Naive thymus-derived CD4-positive, alpha-beta T cell (primary cell): Measurements from ENCODE around the gene GPR31. TPM values are rescaled to one million over a fixed set of nuclear protein-coding genes. Genes with fewer than 3 reads are reported as not detected.

Experiments
- ATAC-seq: fragments of 150-1000 bp; cut with Tn5 transposase; 2 replicates; pipeline ENCODE4 v1.10.0; 2021; ENCODE audit warnings: mild to moderate bottlenecking, moderate library complexity
- CTCF ChIA-PET: fragments of 350-600 bp; sonication (Branson Sonifier 250); formaldehyde crosslinking; loops from one replicate; lab custom pipeline; 2021; ENCODE audit warnings: antibody characterized with exemption; lab: Charles Lee
- POLR2A ChIA-PET: fragments of 350-600 bp; sonication (Branson Sonifier 250); formaldehyde crosslinking; loops from one replicate; lab custom pipeline; 2021; ENCODE audit warnings: antibody characterized with exemption, inconsistent platforms; lab: Charles Lee
- DNase-seq, 9 donors: peaks; one replicate each; pipeline versions ENCODE4 v3.0.0 to v3.0.0-alpha.2; 2020 to 2022; ENCODE audit warnings: mixed read lengths in 1 of 9
- H3K27ac ChIP-seq: one replicate; pipeline ENCODE4 v1.7.0; 2013; ENCODE audit warnings: mild to moderate bottlenecking, low read depth, low read length, moderate library complexity
- H3K27me3 ChIP-seq, 2 donors: one replicate each; pipeline ENCODE4 v1.7.0; 2013; ENCODE audit warnings: low read length in 2 of 2, mild to moderate bottlenecking in 2 of 2, moderate library complexity in 2 of 2; ENCODE audit not compliant: control insufficient read depth in 2 of 2, insufficient read depth in 2 of 2
- H3K36me3 ChIP-seq, 3 experiments: 1 replicate in 2 of 3; 2 replicates in 1 of 3; pipeline ENCODE4 v1.7.0; 2013; ENCODE audit warnings: low read length in 3 of 3, mild to moderate bottlenecking in 3 of 3, moderate library complexity in 1 of 3; ENCODE audit not compliant: insufficient read depth in 3 of 3, control insufficient read depth in 2 of 3
- H3K4me1 ChIP-seq, 2 donors: one replicate each; pipeline ENCODE4 v1.7.0; 2013; ENCODE audit warnings: low read length in 2 of 2, mild to moderate bottlenecking in 2 of 2, moderate library complexity in 1 of 2; ENCODE audit not compliant: control insufficient read depth in 2 of 2, insufficient read depth in 2 of 2
- H3K4me3 ChIP-seq: 2 replicates; pipeline ENCODE4 v1.7.0; 2013; ENCODE audit warnings: mild to moderate bottlenecking, low read length
- H3K9me3 ChIP-seq, 3 experiments: 1 replicate in 2 of 3; 2 replicates in 1 of 3; pipeline ENCODE4 v1.7.0; 2013; ENCODE audit warnings: low read length in 3 of 3; ENCODE audit not compliant: control insufficient read depth in 2 of 3
- H3K27ac Mint-ChIP-seq, 9 donors: one replicate each; pipeline ENCODE4 v1.8.0; 2020 to 2022; ENCODE audit warnings: mixed read lengths in 9 of 9, mild to moderate bottlenecking in 8 of 9, moderate library complexity in 5 of 9, inconsistent platforms in 2 of 9
- H3K27me3 Mint-ChIP-seq, 5 donors: one replicate each; pipeline ENCODE4 v1.8.0; 2021 to 2022; ENCODE audit warnings: mixed read lengths in 5 of 5, mild to moderate bottlenecking in 1 of 5
- H3K36me3 Mint-ChIP-seq, 5 donors: one replicate each; pipeline ENCODE4 v1.8.0; 2020 to 2022; ENCODE audit warnings: mixed read lengths in 5 of 5, mild to moderate bottlenecking in 3 of 5, inconsistent platforms in 1 of 5
- H3K4me1 Mint-ChIP-seq, 7 donors: one replicate each; pipeline ENCODE4 v1.8.0; 2020 to 2022; ENCODE audit warnings: mixed read lengths in 7 of 7, mild to moderate bottlenecking in 3 of 7, inconsistent platforms in 1 of 7
- H3K4me3 Mint-ChIP-seq, 10 donors: one replicate each; pipeline ENCODE4 v1.8.0; 2020 to 2022; ENCODE audit warnings: mild to moderate bottlenecking in 10 of 10, mixed read lengths in 10 of 10, moderate library complexity in 6 of 10, inconsistent platforms in 2 of 10
- H3K9me3 Mint-ChIP-seq, 11 donors: one replicate each; pipeline ENCODE4 v1.8.0; 2020 to 2022; ENCODE audit warnings: mixed read lengths in 11 of 11, mild to moderate bottlenecking in 4 of 11, inconsistent platforms in 1 of 11, moderate library complexity in 1 of 11
- intact Hi-C, 2 donors: fragments of 100-400 bp; cut with micrococcal nuclease; formaldehyde crosslinking; loops; one replicate each; pipeline ENCODE4 v1.15.1; 2023
- polyA plus RNA-seq, 2 donors: library from polyadenylated mRNA; unstranded; fragments of 300-500 nt; fragmentation: Illumina TruSeq; gene quantifications; one replicate each; pipeline ENCODE4 v1.2.3, GENCODE V29; 2021
- total RNA-seq, 6 experiments: library from RNA in 5 of 6; stranded (reverse) in 5 of 6; gene quantifications; 1 replicate in 5 of 6; 2 replicates in 1 of 6; pipeline ENCODE4 v1.2.3 and lab custom pipeline; 2021 to 2026

GPR31 gene
- total and polyA plus RNA-seq, 7 experiments from 2014 or later, result not detected

GRCh38 chr6:167148997-167149396 is 8.8 kb downstream of the GPR31 start:
- Mint-ChIP-seq H3K27me3 (peaks cover 0 to 18% (median 6%) of the 10 kb centered on the region in 5 donors), H3K27ac (no peak overlapping the region), H3K4me1 (peaks cover 0 to 6% (median 0%) of the 10 kb centered on the region in 7 donors), H3K4me3 (no peak overlapping the region), H3K9me3 (no peaks in the 10 kb centered on the region), H3K36me3 (no peaks in the 10 kb centered on the region)
- DNase-seq (no peak), ATAC-seq (no peak)
- H3K36me3 ChIP-seq, result no peaks in the 10 kb centered on the region
- intact Hi-C loops, result no loop called here
- no peak overlapping the region for H3K4me3 ChIP-seq
- H3K27me3 ChIP-seq, result no peaks in the 10 kb centered on the region
- no peaks in the 10 kb centered on the region for H3K9me3 ChIP-seq
- POLR2A ChIA-PET, result no interaction called here
- no peak overlapping the region for H3K27ac ChIP-seq
- peaks cover 0 to 3% of the 10 kb centered on the region in 2 donors for H3K4me1 ChIP-seq
- CTCF ChIA-PET, result no interaction called here

- intact Hi-C loops, result no loop called here
- H3K27ac Mint-ChIP-seq, result no peak overlapping the region
- H3K27me3 ChIP-seq, result no peaks in the 10 kb centered on the region
- H3K27ac ChIP-seq, result no peak overlapping the region
- H3K4me1 ChIP-seq, result peaks cover 0 to 3% of the 10 kb centered on the region in 2 donors
- POLR2A ChIA-PET, result no interaction called here
- H3K4me3 Mint-ChIP-seq, result no peak overlapping the region
- ATAC-seq (no peak), DNase-seq (no peak)
- CTCF ChIA-PET, result interaction anchor here (1.4 kb wide), 1 partner anchor 373 kb away, joined by 3 read pairs; no protein-coding TSS in a partner anchor
- no peaks in the 10 kb centered on the region for H3K9me3 Mint-ChIP-seq
- no peak overlapping the region for H3K4me3 ChIP-seq
- no peaks in the 10 kb centered on the region for H3K36me3 ChIP-seq
- no peaks in the 10 kb centered on the region for H3K9me3 ChIP-seq
- no peaks in the 10 kb centered on the region for H3K36me3 Mint-ChIP-seq
- H3K27me3 Mint-ChIP-seq, result peaks cover 0 to 21% (median 6%) of the 10 kb centered on the region in 5 donors
- H3K4me1 Mint-ChIP-seq, result peaks cover 0 to 6% (median 0%) of the 10 kb centered on the region in 7 donors
Measured at GRCh38 chr6:167148021-167148420, 9.8 kb downstream of the GPR31 start.

GRCh38 chr6:167146977-167147376 is 10.8 kb downstream of the GPR31 start:
- Mint-ChIP-seq H3K4me3 (peak overlapping the region in 6 of 10 donors; percentile 1 to 59 (median 38)), H3K4me1 (peaks cover 0 to 6% (median 3%) of the 10 kb centered on the region in 7 donors), H3K36me3 (no peaks in the 10 kb centered on the region), H3K27ac (no peak overlapping the region), H3K9me3 (no peaks in the 10 kb centered on the region), H3K27me3 (peaks cover 0 to 21% (median 3%) of the 10 kb centered on the region in 5 donors)
- Histone ChIP-seq H3K9me3 (no peaks in the 10 kb centered on the region), H3K4me1 (peaks cover 3 to 4% of the 10 kb centered on the region in 2 donors), H3K27me3 (no peaks in the 10 kb centered on the region), H3K4me3 (no peak overlapping the region), H3K36me3 (no peaks in the 10 kb centered on the region), H3K27ac (no peak overlapping the region)
- intact Hi-C loops, result no loop called here
- POLR2A ChIA-PET, result no interaction called here
- CTCF ChIA-PET, result interaction anchor here (1.4 kb wide), 1 partner anchor 372 kb away, joined by 3 read pairs; no protein-coding TSS in a partner anchor
- ATAC-seq, result no peak
- no peak for DNase-seq

GRCh38 chr6:167146135-167146534 is 11.6 kb downstream of the GPR31 start:
- peaks cover 0 to 6% (median 3%) of the 10 kb centered on the region in 7 donors for H3K4me1 Mint-ChIP-seq
- POLR2A ChIA-PET, result no interaction called here
- CTCF ChIA-PET, result interaction anchor here (1.2 kb wide), 1 partner anchor 370 kb away, joined by 3 read pairs; no protein-coding TSS in a partner anchor
- H3K36me3 Mint-ChIP-seq, result no peaks in the 10 kb centered on the region
- peaks cover 0 to 21% (median 3%) of the 10 kb centered on the region in 5 donors for H3K27me3 Mint-ChIP-seq
- peaks cover 1 to 4% of the 10 kb centered on the region in 2 donors for H3K4me1 ChIP-seq
- intact Hi-C loops, result no loop called here
- H3K36me3 ChIP-seq, result no peaks in the 10 kb centered on the region
- H3K27ac ChIP-seq, result no peak overlapping the region
- ATAC-seq (no peak), DNase-seq (no peak)
- H3K9me3 Mint-ChIP-seq, result no peaks in the 10 kb centered on the region
- H3K4me3 ChIP-seq, result no peak overlapping the region
- H3K27me3 ChIP-seq, result no peaks in the 10 kb centered on the region
- peak overlapping the region in 2 of 10 donors; percentile 22 to 56 for H3K4me3 Mint-ChIP-seq
- H3K9me3 ChIP-seq, result no peaks in the 10 kb centered on the region
- H3K27ac Mint-ChIP-seq, result no peak overlapping the region

GRCh38 chr6:167145461-167145860 is 12.3 kb downstream of the GPR31 start:
- CTCF ChIA-PET, result interaction anchor here (1.2 kb wide), 1 partner anchor 370 kb away, joined by 3 read pairs; no protein-coding TSS in a partner anchor

GRCh38 chr6:167143041-167143440 is 14.7 kb downstream of the GPR31 start:
- ChIA-PET CTCF (interaction anchor here (0.5 to 2.8 kb wide), 5 partner anchors 48 to 358 kb away, joined by 3 to 16 read pairs (median 3); no protein-coding TSS in a partner anchor), POLR2A (no interaction called here)
- Mint-ChIP-seq H3K27me3 (peaks cover 0 to 21% (median 7%) of the 10 kb centered on the region in 5 donors), H3K27ac (no peak overlapping the region), H3K36me3 (no peaks in the 10 kb centered on the region), H3K4me3 (no peak overlapping the region), H3K4me1 (peaks cover 0 to 6% (median 3%) of the 10 kb centered on the region in 7 donors), H3K9me3 (no peaks in the 10 kb centered on the region)
- Histone ChIP-seq H3K27ac (no peak overlapping the region), H3K9me3 (no peaks in the 10 kb centered on the region), H3K36me3 (no peaks in the 10 kb centered on the region), H3K27me3 (no peaks in the 10 kb centered on the region), H3K4me1 (peaks cover 0 to 4% of the 10 kb centered on the region in 2 donors), H3K4me3 (no peak overlapping the region)
- no peak for DNase-seq
- intact Hi-C loops, result loop anchor here in 1 of 2 donors (5.0 kb wide), 1 partner anchor 146 kb away; the partner anchor contains the start of gene CEP43
- ATAC-seq, result no peak

More at GRCh38 chr6:167145461-167145860, 12.3 kb downstream of the GPR31 start:
- POLR2A ChIA-PET, result no interaction called here
- intact Hi-C loops, result no loop called here
- Mint-ChIP-seq H3K27ac (no peak overlapping the region), H3K36me3 (no peaks in the 10 kb centered on the region), H3K9me3 (no peaks in the 10 kb centered on the region), H3K4me1 (peaks cover 0 to 6% (median 3%) of the 10 kb centered on the region in 7 donors), H3K27me3 (peaks cover 0 to 21% (median 3%) of the 10 kb centered on the region in 5 donors), H3K4me3 (no peak overlapping the region)
- H3K27me3 ChIP-seq, result no peaks in the 10 kb centered on the region
- H3K4me1 ChIP-seq, result peaks cover 0 to 4% of the 10 kb centered on the region in 2 donors
- no peak overlapping the region for H3K27ac ChIP-seq
- no peak for ATAC-seq
- H3K4me3 ChIP-seq, result no peak overlapping the region
- no peak for DNase-seq
- H3K36me3 ChIP-seq, result no peaks in the 10 kb centered on the region
- no peaks in the 10 kb centered on the region for H3K9me3 ChIP-seq

GRCh38 chr6:167142433-167142761 is 15.4 kb downstream of the GPR31 start:
- POLR2A ChIA-PET, result no interaction called here
- H3K9me3 ChIP-seq, result no peaks in the 10 kb centered on the region
- no peaks in the 10 kb centered on the region for H3K27me3 ChIP-seq
- peaks cover 0 to 21% (median 12%) of the 10 kb centered on the region in 5 donors for H3K27me3 Mint-ChIP-seq
- no peak overlapping the region for H3K27ac ChIP-seq
- no peaks in the 10 kb centered on the region for H3K9me3 Mint-ChIP-seq
- CTCF ChIA-PET, result interaction anchor here (0.7 to 2.8 kb wide), 6 partner anchors 51 to 359 kb away, joined by 3 to 16 read pairs (median 4); no protein-coding TSS in a partner anchor
- DNase-seq, result no peak
- no peaks in the 10 kb centered on the region for H3K36me3 Mint-ChIP-seq
- no peaks in the 10 kb centered on the region for H3K36me3 ChIP-seq
- no peak overlapping the region for H3K4me3 ChIP-seq
- no peak for ATAC-seq
- H3K27ac Mint-ChIP-seq, result no peak overlapping the region
- peaks cover 0 to 6% (median 0%) of the 10 kb centered on the region in 7 donors for H3K4me1 Mint-ChIP-seq
- H3K4me3 Mint-ChIP-seq, result no peak overlapping the region
- intact Hi-C loops, result loop anchor here (1.0 to 5.0 kb wide), 5 partner anchors 143 to 367 kb away; partner anchors contain the start of gene CEP43 (in 2 of the 2)
- peaks cover 0 to 4% of the 10 kb centered on the region in 2 donors for H3K4me1 ChIP-seq
